NCI-H1417 (cell line): ENCODE data around the gene NAA16.
"Not testable (repeated sequence)": the region's sequence is repeated elsewhere in the genome, so short reads cannot be mapped to it uniquely, and the experiment has no call there.

Experiments used
- DNase-seq, 3 experiments: peaks; one replicate each; lab custom pipeline; 2025; lab: John Stamatoyannopoulos, UW

Gene NAA16

GRCh38 chr13:41409611-41410010 is 98.5 kb downstream of the NAA16 start:
- DNase-seq: no peak

DNA sequence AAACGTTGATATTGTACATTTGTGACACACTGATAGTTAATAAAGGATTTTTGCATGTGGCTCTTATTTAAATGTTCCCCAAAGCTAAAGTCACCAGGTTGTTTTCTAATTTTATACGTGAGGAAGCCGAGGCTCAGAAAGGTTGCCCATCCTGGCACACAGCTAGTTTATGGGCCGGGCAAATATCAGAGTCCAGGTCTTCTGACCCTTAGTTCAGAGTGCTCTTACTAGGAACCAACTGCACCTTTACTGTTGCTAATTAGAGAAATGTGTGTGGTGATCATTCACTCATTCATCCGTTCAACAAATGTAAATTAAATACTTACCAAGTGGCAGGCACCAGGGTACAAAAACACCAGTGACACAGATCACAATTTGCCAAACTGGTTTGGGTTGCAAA is 100.0 kb downstream of the NAA16 start:
- DNase-seq: no peak

DNA sequence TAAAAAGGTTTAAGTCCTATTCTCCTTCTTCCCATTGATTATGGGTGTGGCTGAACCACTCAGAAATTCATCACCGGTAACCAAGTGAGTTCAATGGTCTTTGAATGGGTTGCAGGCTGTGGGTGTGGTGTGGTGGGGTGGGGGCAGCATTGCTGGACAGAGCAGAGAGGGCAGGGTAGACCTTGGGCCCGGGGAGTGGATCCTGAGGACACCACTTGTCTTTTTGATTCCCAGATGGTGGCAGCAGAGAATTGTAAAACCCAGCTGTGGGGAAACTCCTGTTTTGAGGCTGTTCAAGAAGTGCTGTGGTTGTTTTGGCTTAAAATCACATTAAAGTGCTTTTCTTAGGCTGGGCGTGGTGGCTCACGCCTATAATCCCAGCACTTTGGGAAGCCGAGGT is 100.5 kb downstream of the NAA16 start:
- DNase-seq: peak in 2 of 3 experiments; percentile 1 to 29

GRCh38 chr13:41413872-41414271 is 102.8 kb downstream of the NAA16 start:
- no peak for DNase-seq

- DNase-seq: no peak
Measured at GRCh38 chr13:41416276-41416675, 105.2 kb downstream of the NAA16 start.

- no peak for DNase-seq
Measured at GRCh38 chr13:41418027-41418426, 107.0 kb downstream of the NAA16 start.

DNA sequence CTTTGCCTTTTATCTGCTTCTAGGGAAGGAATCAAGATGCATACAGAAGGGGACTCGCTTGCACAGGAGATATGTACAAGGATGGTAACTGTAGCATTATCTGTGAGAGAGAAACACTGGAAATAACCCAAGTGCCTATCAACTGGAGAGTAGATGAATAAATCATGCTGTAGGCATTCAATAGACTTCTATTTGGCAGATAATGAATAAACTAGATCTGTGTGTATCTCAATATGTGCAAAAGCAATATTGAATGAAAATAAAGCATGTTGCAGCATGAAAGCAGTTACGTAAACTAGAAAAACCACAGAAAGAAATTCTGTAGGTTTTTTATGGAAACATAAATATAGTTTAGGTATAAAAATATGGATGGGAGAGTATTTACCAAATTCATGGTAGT is 107.7 kb downstream of the NAA16 start:
- DNase-seq: no peak

- DNase-seq: no peak
Measured at GRCh38 chr13:41419206-41419605, 108.1 kb downstream of the NAA16 start.

GRCh38 chr13:41420146-41420545 is 109.1 kb downstream of the NAA16 start:
- DNase-seq: no peak

GRCh38 chr13:41421330-41421729 is 110.3 kb downstream of the NAA16 start:
- not testable (repeated sequence) for DNase-seq

GRCh38 chr13:41421983-41422382 is 110.9 kb downstream of the NAA16 start:
- DNase-seq: not testable (repeated sequence)

DNA sequence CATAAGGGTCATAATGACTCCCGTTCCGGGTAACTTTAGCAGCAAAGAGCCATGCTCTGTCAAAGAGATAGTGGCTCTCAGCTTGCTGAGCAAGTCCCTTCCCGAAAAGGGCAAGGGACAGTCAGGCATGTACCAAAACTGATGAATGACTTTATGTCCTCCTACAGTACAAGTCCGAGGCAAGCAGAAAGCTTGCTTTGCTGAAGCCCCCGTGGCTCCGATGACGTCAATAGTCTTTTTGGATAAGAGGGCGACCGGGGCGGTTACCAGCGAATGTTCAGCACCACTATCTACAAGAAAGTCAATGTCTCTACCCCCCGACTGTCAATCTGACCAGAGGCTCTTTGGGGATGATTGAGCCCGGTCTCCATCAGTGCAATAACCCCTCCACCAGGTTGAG is 112.2 kb downstream of the NAA16 start:
- not testable (repeated sequence) for DNase-seq

- DNase-seq: not testable (repeated sequence)
Measured at GRCh38 chr13:41424675-41425074, 113.6 kb downstream of the NAA16 start.

DNA sequence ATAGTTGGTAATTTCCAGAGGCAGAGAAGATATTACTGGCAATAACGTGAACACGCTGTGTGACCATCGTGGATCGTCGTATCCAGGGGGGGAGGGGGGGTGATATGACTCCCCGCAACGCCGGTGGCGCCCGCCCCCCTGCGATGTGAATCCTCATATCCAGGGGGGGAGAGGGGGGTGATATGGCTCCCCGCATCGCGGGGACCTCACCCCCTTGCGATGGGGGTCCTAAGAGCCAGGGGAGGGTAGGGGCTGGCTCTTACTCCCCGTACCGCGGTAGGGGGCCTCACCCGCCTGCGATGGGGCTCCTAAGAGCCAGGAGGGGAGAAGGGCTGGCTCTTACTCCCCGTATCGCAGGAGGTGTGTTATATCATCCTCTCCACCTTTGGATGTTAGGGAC is 115.0 kb downstream of the NAA16 start:
- DNase-seq: no peak
